ENCODE data around the gene PLEKHG4. TPM values are rescaled to one million over a fixed set of nuclear protein-coding genes. Genes with fewer than 3 reads are reported as not detected.
A peak's percentile ranks its signal among the peaks of the same experiment; 100 is the strongest.

Gene PLEKHG4
- total and polyA plus RNA-seq, 9 of the 15 experiments (the other 6 are each of a cell fraction or from before 2014, with no cell fraction given): 3.7 to 36.8 (median 17.9) TPM

DNA sequence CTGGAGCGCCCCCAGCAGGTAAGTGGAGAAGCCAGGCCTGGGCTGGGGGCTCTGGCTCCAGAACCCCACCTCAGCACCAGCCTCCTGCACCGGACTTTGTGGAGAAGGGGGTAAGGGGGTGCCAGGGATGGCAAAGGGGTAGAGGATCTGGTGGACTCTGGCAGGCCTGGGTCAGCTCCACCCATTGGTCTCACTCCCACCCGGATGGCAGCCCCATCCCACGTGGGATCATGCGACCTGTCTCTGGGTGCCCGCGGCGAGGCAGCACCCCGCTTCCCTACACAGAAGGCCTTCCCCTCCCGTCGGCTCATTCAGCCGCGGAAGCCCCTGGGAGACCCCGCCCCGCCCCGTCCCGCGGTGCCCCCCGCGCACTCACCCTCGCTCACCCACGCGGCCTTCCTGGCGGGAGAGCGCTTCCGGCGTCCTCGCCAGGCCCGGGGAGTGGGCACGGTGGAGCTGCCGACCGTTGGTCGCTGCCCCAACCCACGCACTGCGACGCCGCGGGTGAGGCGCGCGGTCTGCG lies 498 bp upstream of the PLEKHG4 start (continued):
- TF ChIP-seq, protein P1, sequence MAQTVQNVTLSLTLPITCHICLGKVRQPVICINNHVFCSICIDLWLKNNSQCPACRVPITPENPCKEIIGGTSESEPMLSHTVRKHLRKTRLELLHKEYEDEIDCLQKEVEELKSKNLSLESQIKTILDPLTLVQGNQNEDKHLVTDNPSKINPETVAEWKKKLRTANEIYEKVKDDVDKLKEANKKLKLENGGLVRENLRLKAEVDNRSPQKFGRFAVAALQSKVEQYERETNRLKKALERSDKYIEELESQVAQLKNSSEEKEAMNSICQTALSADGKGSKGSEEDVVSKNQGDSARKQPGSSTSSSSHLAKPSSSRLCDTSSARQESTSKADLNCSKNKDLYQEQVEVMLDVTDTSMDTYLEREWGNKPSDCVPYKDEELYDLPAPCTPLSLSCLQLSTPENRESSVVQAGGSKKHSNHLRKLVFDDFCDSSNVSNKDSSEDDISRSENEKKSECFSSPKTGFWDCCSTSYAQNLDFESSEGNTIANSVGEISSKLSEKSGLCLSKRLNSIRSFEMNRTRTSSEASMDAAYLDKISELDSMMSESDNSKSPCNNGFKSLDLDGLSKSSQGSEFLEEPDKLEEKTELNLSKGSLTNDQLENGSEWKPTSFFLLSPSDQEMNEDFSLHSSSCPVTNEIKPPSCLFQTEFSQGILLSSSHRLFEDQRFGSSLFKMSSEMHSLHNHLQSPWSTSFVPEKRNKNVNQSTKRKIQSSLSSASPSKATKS (CRISPR knock-in tag; IDR thresholded peaks at IDR 0.05): no peak
- no peak for TF ChIP-seq GABPB2 (CRISPR knock-in tag; conservative IDR thresholded peaks at IDR 0.05)
- TF ChIP-seq, protein P2, sequence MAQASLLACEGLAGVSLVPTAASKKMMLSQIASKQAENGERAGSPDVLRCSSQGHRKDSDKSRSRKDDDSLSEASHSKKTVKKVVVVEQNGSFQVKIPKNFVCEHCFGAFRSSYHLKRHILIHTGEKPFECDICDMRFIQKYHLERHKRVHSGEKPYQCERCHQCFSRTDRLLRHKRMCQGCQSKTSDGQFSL (CRISPR knock-in tag; IDR thresholded peaks at IDR 0.05): no peak
- TF ChIP-seq, protein P2 (tag; IDR thresholded peaks at IDR 0.05): no peak
- 0 out of 2 replicates have a peak, but pooled peaks have one; percentile 8 for TF ChIP-seq SMAD4 (CRISPR knock-in tag; conservative IDR thresholded peaks at IDR 0.05)
- TF ChIP-seq RFX5 (IDR thresholded peaks at IDR 0.05; ENCODE audit: low read depth, low read length): no peak
- TF ChIP-seq ELF1 (tag; IDR thresholded peaks at IDR 0.05): peak; percentile 72; the same call in 1 of the 2 replicates
- TF ChIP-seq TRIM24 (IDR thresholded peaks at IDR 0.05): no peak
